Nephron progenitor cell (in vitro differentiated cells): ENCODE results near the gene LARP4B.

Source experiments
- DNase-seq: peaks from one replicate; pipeline ENCODE4 v3.0.0; 2021
- H3K27ac Mint-ChIP-seq: 2 replicates; pipeline ENCODE4 v1.8.0; 2021; ENCODE audit warnings: mild to moderate bottlenecking, moderate library complexity, mixed read lengths
- H3K27me3 Mint-ChIP-seq: 2 replicates; pipeline ENCODE4 v1.8.0; 2021; ENCODE audit warnings: mild to moderate bottlenecking, low read depth, mixed read lengths; ENCODE audit not compliant: poor library complexity
- H3K36me3 Mint-ChIP-seq: 2 replicates; pipeline ENCODE4 v1.8.0; 2021; ENCODE audit warnings: low read depth, mixed read lengths
- H3K4me1 Mint-ChIP-seq: 2 replicates; pipeline ENCODE4 v1.8.0; 2021; ENCODE audit warnings: mixed read lengths
- H3K4me3 Mint-ChIP-seq: 2 replicates; pipeline ENCODE4 v1.8.0; 2021; ENCODE audit warnings: mild to moderate bottlenecking, moderate library complexity, mixed read lengths
- H3K9me3 Mint-ChIP-seq: 2 replicates; pipeline ENCODE4 v1.8.0; 2021; ENCODE audit warnings: mild to moderate bottlenecking, moderate library complexity, mixed read lengths
- CTCF ChIP-seq: fragments of 200-600 bp; sonication (generic); IDR thresholded peaks from 2 replicates; pipeline ENCODE4 v1.5.0; 2021; ENCODE audit warnings: antibody characterized with exemption

LARP4B gene

GRCh38 chr10:792083-792791 lies 139.3 kb downstream of the LARP4B start:
- DNase-seq: no peak
- no peak overlapping the region for H3K4me3 Mint-ChIP-seq

GRCh38 chr10:791639-792038 lies 139.9 kb downstream of the LARP4B start:
- DNase-seq: no peak
- Mint-ChIP-seq H3K4me1 (peaks cover 6% of the 10 kb centered on the region), H3K36me3 (peaks cover 22% of the 10 kb centered on the region), H3K27me3 (peaks cover 6% of the 10 kb centered on the region), H3K27ac (no peak overlapping the region), H3K4me3 (no peak overlapping the region), H3K9me3 (peaks cover 20% of the 10 kb centered on the region)
- TF ChIP-seq CTCF: no peak

More at GRCh38 chr10:792083-792791, 139.3 kb downstream of the LARP4B start:
- H3K4me1 Mint-ChIP-seq: peaks cover 6% of the 10 kb centered on the region
- peaks cover 26% of the 10 kb centered on the region for H3K9me3 Mint-ChIP-seq
- H3K27me3 Mint-ChIP-seq: peaks cover 4% of the 10 kb centered on the region
- peaks cover 27% of the 10 kb centered on the region for H3K36me3 Mint-ChIP-seq
- no peak overlapping the region for H3K27ac Mint-ChIP-seq
- TF ChIP-seq CTCF: no peak

GRCh38 chr10:790821-791551 lies 140.5 kb downstream of the LARP4B start:
- no peak overlapping the region for H3K27ac Mint-ChIP-seq
- H3K4me1 Mint-ChIP-seq: peaks cover 6% of the 10 kb centered on the region
- peaks cover 13% of the 10 kb centered on the region for H3K9me3 Mint-ChIP-seq
- H3K36me3 Mint-ChIP-seq: peaks cover 15% of the 10 kb centered on the region
- H3K4me3 Mint-ChIP-seq: no peak overlapping the region
- TF ChIP-seq CTCF: no peak
- peaks cover 8% of the 10 kb centered on the region for H3K27me3 Mint-ChIP-seq
- no peak for DNase-seq

- Mint-ChIP-seq H3K27ac (no peak overlapping the region), H3K27me3 (peaks cover 8% of the 10 kb centered on the region), H3K4me1 (peaks cover 9% of the 10 kb centered on the region), H3K9me3 (peaks cover 4% of the 10 kb centered on the region), H3K36me3 (peaks cover 6% of the 10 kb centered on the region), H3K4me3 (no peak overlapping the region)
- no peak for DNase-seq
- no peak for TF ChIP-seq CTCF
These were observed 141.4 kb downstream of the LARP4B start for GRCh38 chr10:789831-790701.

- H3K9me3 Mint-ChIP-seq: no peaks in the 10 kb centered on the region
- H3K27me3 Mint-ChIP-seq: peaks cover 12% of the 10 kb centered on the region
- peak; percentile 27 for TF ChIP-seq CTCF
- H3K4me3 Mint-ChIP-seq: peak overlapping the region; percentile 81
- no peaks in the 10 kb centered on the region for H3K36me3 Mint-ChIP-seq
- peak; percentile 67 for DNase-seq
- H3K27ac Mint-ChIP-seq: no peak overlapping the region
- H3K4me1 Mint-ChIP-seq: peaks cover 9% of the 10 kb centered on the region
These were observed 142.4 kb downstream of the LARP4B start for GRCh38 chr10:788796-789748.
